Calu3 (cell line): ENCODE measurements around the gene CDKN1C. TPM values are rescaled to one million over a fixed set of nuclear protein-coding genes. Genes with fewer than 3 reads are reported as not detected.

Source experiments
- BruUV-seq: library from RNA; stranded (reverse); fragments of 400-500 nt; replicated peaks from 2 replicates; lab custom pipeline; 2021; lab: Mats Ljungman, UMichigan
- CTCF ChIA-PET: fragments of 300-600 bp; sonication (Branson Sonifier 250); formaldehyde crosslinking; loops from one replicate; lab custom pipeline; 2022; ENCODE audit warnings: antibody characterized with exemption; lab: Charles Lee
- DNase-seq: peaks from one replicate; pipeline ENCODE4 v3.0.0; 2022
- H3K27ac Mint-ChIP-seq: one replicate; pipeline ENCODE4 v1.8.0; 2022; ENCODE audit warnings: mixed read lengths; ENCODE audit not compliant: unreplicated experiment
- H3K27me3 Mint-ChIP-seq: one replicate; pipeline ENCODE4 v1.8.0; 2022; ENCODE audit warnings: mixed read lengths; ENCODE audit not compliant: unreplicated experiment
- H3K36me3 Mint-ChIP-seq: one replicate; pipeline ENCODE4 v1.8.0; 2022; ENCODE audit warnings: mild to moderate bottlenecking, moderate library complexity, mixed read lengths; ENCODE audit not compliant: insufficient read depth, unreplicated experiment
- H3K4me1 Mint-ChIP-seq: one replicate; pipeline ENCODE4 v1.8.0; 2022; ENCODE audit warnings: mild to moderate bottlenecking, low read depth, mixed read lengths; ENCODE audit not compliant: unreplicated experiment
- H3K4me3 Mint-ChIP-seq: one replicate; pipeline ENCODE4 v1.8.0; 2022; ENCODE audit warnings: mild to moderate bottlenecking, low read depth, moderate library complexity, mixed read lengths; ENCODE audit not compliant: unreplicated experiment
- H3K9me3 Mint-ChIP-seq: one replicate; pipeline ENCODE4 v1.8.0; 2022; ENCODE audit warnings: low read depth, mixed read lengths; ENCODE audit not compliant: unreplicated experiment
- intact Hi-C: fragments of 100-400 bp; cut with micrococcal nuclease; formaldehyde crosslinking; loops from one replicate; pipeline ENCODE4 v1.10.0; 2022; ENCODE audit not compliant: unreplicated experiment
- total RNA-seq: library from RNA; stranded (reverse); gene quantifications from 2 replicates; pipeline ENCODE4 v1.2.3, GENCODE V29; 2022
- TF ChIP-seq, protein P1 (sequence below): fragments of 200-600 bp; IDR thresholded peaks from one replicate; pipeline ENCODE4 v1.8.0; 2022; ENCODE audit warnings: antibody characterized with exemption; ENCODE audit not compliant: unreplicated experiment

The CDKN1C gene
- total RNA-seq, 1 experiment from 2014 or later, result 2.4 TPM

DNA sequence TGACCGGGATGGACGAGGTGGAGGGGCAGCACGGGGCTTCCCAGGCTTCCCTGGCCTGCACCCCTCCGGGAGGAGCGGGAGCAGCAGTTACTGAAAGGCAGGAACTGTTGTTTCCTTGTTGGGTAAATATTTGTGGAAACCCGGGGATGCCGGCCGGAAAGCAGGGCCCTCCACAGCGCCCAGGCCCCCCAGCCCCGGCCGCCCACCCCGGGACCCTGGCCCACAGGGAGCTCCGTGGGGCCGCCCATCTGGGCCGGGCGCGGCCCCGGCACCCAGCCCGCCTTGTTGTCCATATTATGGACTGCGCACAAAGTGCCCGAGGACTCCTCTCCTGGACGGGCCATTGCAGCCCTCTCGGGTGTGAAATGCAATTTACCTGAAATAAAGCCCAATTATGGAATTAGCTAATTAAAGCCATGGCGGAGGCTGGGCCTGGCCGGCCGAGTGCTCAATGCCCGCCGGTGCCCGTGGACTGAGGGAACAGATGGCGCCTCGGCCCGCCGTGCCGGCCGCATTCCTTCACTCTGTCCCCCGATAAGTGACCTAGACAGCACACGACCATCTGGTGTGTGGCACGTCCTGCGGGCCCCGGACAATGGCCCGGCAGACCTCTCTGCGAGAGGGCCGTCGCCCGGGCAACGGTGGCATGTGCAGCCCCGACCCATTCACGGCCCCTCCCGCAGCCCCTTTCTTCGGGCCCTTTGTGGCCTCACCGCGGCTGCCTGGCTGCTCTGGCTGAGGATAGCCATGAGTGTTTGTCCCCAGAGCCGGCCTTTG lies 35.4 kb downstream of the CDKN1C start:
- DNase-seq, result no peak
- BruUV-seq, result no TSS peak

DNA sequence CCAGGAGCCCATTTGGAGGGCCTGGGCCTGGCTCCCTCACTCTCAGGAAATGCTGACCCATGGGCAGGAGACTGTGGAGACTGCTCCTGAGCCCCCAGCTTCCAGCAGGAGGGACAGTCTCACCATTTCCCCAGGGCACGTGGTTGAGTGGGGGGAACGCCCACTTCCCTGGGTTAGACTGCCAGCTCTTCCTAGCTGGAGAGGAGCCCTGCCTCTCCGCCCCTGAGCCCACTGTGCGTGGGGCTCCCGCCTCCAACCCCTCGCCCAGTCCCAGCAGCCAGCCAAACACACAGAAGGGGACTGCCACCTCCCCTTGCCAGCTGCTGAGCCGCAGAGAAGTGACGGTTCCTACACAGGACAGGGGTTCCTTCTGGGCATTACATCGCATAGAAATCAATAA lies 37.1 kb downstream of the CDKN1C start:
- H3K27me3 Mint-ChIP-seq, result no peaks in the 10 kb centered on the region
- intact Hi-C loops, result no loop called here
- CTCF ChIA-PET, result no interaction called here

More for the DNA sequence above, 35.4 kb downstream of the CDKN1C start:
- intact Hi-C loops, result no loop called here
- Mint-ChIP-seq H3K4me3 (no peak overlapping the region), H3K27ac (no peak overlapping the region), H3K27me3 (no peaks in the 10 kb centered on the region), H3K9me3 (no peaks in the 10 kb centered on the region), H3K36me3 (no peaks in the 10 kb centered on the region), H3K4me1 (no peaks in the 10 kb centered on the region)
- CTCF ChIA-PET, result no interaction called here
- TF ChIP-seq, protein P1, sequence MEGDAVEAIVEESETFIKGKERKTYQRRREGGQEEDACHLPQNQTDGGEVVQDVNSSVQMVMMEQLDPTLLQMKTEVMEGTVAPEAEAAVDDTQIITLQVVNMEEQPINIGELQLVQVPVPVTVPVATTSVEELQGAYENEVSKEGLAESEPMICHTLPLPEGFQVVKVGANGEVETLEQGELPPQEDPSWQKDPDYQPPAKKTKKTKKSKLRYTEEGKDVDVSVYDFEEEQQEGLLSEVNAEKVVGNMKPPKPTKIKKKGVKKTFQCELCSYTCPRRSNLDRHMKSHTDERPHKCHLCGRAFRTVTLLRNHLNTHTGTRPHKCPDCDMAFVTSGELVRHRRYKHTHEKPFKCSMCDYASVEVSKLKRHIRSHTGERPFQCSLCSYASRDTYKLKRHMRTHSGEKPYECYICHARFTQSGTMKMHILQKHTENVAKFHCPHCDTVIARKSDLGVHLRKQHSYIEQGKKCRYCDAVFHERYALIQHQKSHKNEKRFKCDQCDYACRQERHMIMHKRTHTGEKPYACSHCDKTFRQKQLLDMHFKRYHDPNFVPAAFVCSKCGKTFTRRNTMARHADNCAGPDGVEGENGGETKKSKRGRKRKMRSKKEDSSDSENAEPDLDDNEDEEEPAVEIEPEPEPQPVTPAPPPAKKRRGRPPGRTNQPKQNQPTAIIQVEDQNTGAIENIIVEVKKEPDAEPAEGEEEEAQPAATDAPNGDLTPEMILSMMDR, result no peak

DNA sequence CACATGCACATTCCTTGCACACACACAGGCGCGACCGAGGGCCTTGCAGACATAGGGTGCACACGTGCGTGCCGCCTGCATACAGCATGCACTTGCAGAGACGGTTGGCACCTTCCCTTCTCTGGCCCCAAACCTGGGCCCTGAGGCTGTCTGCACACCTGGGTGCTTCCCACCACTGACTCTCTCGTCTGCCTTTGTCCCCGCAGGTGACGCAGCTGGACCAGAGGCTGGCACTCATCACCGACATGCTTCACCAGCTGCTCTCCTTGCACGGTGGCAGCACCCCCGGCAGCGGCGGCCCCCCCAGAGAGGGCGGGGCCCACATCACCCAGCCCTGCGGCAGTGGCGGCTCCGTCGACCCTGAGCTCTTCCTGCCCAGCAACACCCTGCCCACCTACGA lies 38.0 kb downstream of the CDKN1C start:
- CTCF ChIA-PET, result interaction anchor here (0.6 kb wide), 1 partner anchor 18 kb away, joined by 3 read pairs; no protein-coding TSS in a partner anchor
- DNase-seq, result no peak
- H3K27ac Mint-ChIP-seq, result no peak overlapping the region
- no TSS peak for BruUV-seq
- no peak overlapping the region for H3K4me3 Mint-ChIP-seq
- H3K9me3 Mint-ChIP-seq, result no peaks in the 10 kb centered on the region
- intact Hi-C loops, result no loop called here
- H3K36me3 Mint-ChIP-seq, result no peaks in the 10 kb centered on the region
- H3K27me3 Mint-ChIP-seq, result no peaks in the 10 kb centered on the region
- TF ChIP-seq, protein P1, result no peak
- H3K4me1 Mint-ChIP-seq, result no peaks in the 10 kb centered on the region

More for the DNA sequence above, 37.1 kb downstream of the CDKN1C start:
- Mint-ChIP-seq H3K4me3 (no peak overlapping the region), H3K36me3 (no peaks in the 10 kb centered on the region), H3K9me3 (no peaks in the 10 kb centered on the region), H3K27ac (no peak overlapping the region), H3K4me1 (no peaks in the 10 kb centered on the region)
- no peak for DNase-seq
- TF ChIP-seq, protein P1, result no peak
- no TSS peak for BruUV-seq

DNA sequence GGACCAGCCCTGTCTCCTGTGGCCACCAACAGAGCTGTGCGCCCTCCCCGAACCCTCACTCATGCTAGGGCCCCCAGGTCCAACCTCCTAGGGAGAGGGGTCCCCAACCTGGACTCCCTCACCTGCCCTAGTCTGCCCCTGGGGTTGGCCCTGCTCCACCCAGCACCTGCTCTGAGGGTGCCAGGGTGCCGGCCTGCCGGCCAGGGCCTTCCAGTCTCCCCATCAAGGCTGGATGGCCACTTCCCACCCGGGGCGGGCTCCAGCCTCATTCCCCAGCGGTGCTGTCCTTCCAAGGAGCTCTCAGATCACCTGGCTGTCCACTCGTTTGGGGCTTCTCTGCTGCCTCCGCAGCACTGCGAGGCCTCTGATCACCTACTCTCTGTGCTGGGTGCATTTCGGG lies 39.1 kb downstream of the CDKN1C start:
- intact Hi-C loops, result no loop called here
- CTCF ChIA-PET, result no interaction called here
- TF ChIP-seq, protein P1, result no peak
- DNase-seq, result no peak
- H3K9me3 Mint-ChIP-seq, result no peaks in the 10 kb centered on the region
- peaks cover 2% of the 10 kb centered on the region for H3K27me3 Mint-ChIP-seq
- H3K36me3 Mint-ChIP-seq, result no peaks in the 10 kb centered on the region
- H3K27ac Mint-ChIP-seq, result no peak overlapping the region
- no peaks in the 10 kb centered on the region for H3K4me1 Mint-ChIP-seq
- BruUV-seq, result no TSS peak
- no peak overlapping the region for H3K4me3 Mint-ChIP-seq
